Measurements from ENCODE around the gene KLHDC7B. TPM values are rescaled to one million over a fixed set of nuclear protein-coding genes. Genes with fewer than 3 reads are reported as not detected.

KLHDC7B gene
- total RNA-seq, 2 donors from 2014 or later = 0.07 to 0.16 TPM

DNA sequence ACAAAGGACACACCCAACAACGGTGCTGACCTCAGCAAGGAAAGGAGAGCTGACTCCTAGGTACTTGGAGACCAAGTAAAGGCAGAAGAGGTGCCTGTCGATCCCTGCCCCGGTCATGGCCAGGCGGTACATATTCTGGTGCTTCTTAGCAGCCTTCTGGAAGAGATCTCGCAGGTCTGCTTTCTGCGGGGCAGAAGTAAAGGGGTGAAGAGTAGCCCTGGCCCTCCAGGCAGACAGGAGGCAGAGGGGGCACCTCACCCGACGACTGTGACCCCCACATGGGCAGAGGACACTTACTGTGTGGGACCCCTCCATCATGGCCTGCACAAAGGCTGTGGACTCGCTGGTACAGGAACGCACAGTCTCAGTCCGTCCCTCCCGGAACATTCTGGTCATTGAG lies 25.2 kb downstream of the KLHDC7B start:
- intact Hi-C loops (cut with DNase I) = no loop called here

GRCh38 chr22:50571264-50572175 lies 25.8 kb downstream of the KLHDC7B start:
- Histone ChIP-seq H3K36me3 (no peaks in the 10 kb centered on the region), H3K27ac (no peak overlapping the region), H3K9ac (ENCODE audit: low read depth in 2 of 2, low read length in 2 of 2) (no peak overlapping the region), H3K4me1 (no peaks in the 10 kb centered on the region), H3K27me3 (no peaks in the 10 kb centered on the region), H3K9me3 (no peaks in the 10 kb centered on the region), H3K4me3 (no peak overlapping the region)
- intact Hi-C loops (cut with DNase I) = no loop called here
- no peak for TF ChIP-seq CTCF (IDR thresholded peaks at IDR 0.05)
- no peak for DNase-seq

More for the DNA sequence above, 25.2 kb downstream of the KLHDC7B start:
- Histone ChIP-seq H3K27ac (no peak overlapping the region), H3K27me3 (no peaks in the 10 kb centered on the region), H3K9ac (ENCODE audit: low read depth in 2 of 2, low read length in 2 of 2) (no peak overlapping the region), H3K4me3 (no peak overlapping the region), H3K36me3 (no peaks in the 10 kb centered on the region), H3K9me3 (no peaks in the 10 kb centered on the region), H3K4me1 (no peaks in the 10 kb centered on the region)
- DNase-seq = no peak
- no peak for TF ChIP-seq CTCF (IDR thresholded peaks at IDR 0.05)

DNA sequence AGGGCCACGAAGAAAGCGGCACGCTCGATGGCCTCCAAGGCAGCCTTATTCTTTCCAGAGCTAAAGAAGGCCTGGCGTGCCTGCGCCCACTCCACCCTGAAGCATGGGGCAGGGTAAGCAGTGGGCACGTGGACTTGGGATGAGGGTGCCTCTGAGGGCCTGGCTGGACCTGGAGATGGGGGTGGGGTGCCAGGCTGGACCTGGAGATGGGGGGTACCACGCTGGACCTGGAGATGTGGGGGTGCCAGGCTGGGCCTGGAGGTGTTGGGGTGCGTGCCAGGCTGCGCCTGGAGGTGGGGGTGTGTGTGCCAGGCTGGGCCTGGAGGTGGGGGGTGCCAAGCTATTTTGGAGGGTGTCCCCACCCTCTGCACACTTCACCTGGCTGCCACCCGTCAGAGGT lies 27.3 kb downstream of the KLHDC7B start:
- H3K27me3 ChIP-seq = no peaks in the 10 kb centered on the region
- TF ChIP-seq CTCF (IDR thresholded peaks at IDR 0.05) = no peak

GRCh38 chr22:50573491-50574382 lies 28.0 kb downstream of the KLHDC7B start:
- no peaks in the 10 kb centered on the region for H3K27me3 ChIP-seq
- H3K27ac ChIP-seq = no peak overlapping the region
- no peak overlapping the region for H3K9ac ChIP-seq (ENCODE audit: low read depth in 2 of 2, low read length in 2 of 2)
- no peaks in the 10 kb centered on the region for H3K4me1 ChIP-seq
- DNase-seq = no peak
- intact Hi-C loops (cut with DNase I) = no loop called here
- H3K9me3 ChIP-seq = no peaks in the 10 kb centered on the region
- H3K36me3 ChIP-seq = no peaks in the 10 kb centered on the region
- no peak for TF ChIP-seq CTCF (IDR thresholded peaks at IDR 0.05)
- H3K4me3 ChIP-seq = no peak overlapping the region

More for the DNA sequence above, 27.3 kb downstream of the KLHDC7B start:
- intact Hi-C loops (cut with DNase I) = no loop called here
- H3K9me3 ChIP-seq = no peaks in the 10 kb centered on the region
- H3K4me1 ChIP-seq = no peaks in the 10 kb centered on the region
- no peak overlapping the region for H3K27ac ChIP-seq
- H3K36me3 ChIP-seq = no peaks in the 10 kb centered on the region
- no peak for DNase-seq
- no peak overlapping the region for H3K9ac ChIP-seq (ENCODE audit: low read depth in 2 of 2, low read length in 2 of 2)
- H3K4me3 ChIP-seq = no peak overlapping the region

DNA sequence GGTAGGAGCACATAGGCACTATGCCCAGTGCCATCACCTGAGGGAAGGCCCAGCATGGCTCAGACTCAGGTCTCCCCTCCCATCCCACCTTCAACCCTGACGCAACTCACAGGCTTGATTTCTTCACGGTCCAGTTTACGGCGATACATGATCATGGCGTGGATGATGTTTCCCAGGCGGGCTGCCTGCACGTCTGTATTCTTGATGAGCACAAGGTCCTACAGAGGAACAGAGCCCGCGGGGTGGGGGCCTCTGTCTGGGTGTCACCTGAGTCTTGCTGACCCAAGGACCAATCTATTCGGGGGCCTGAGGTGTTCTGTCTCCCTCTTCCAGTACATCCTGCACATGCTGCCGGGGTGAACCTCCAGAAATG lies 28.7 kb downstream of the KLHDC7B start:
- Histone ChIP-seq H3K27ac (no peak overlapping the region), H3K4me1 (no peaks in the 10 kb centered on the region), H3K9ac (ENCODE audit: low read depth in 2 of 2, low read length in 2 of 2) (no peak overlapping the region), H3K9me3 (no peaks in the 10 kb centered on the region), H3K4me3 (no peak overlapping the region), H3K27me3 (no peaks in the 10 kb centered on the region), H3K36me3 (no peaks in the 10 kb centered on the region)
- intact Hi-C loops (cut with DNase I) = no loop called here
- no peak for DNase-seq
- TF ChIP-seq CTCF (IDR thresholded peaks at IDR 0.05) = no peak
